GM10248 (cell line): ENCODE data around the gene RACGAP1.

Source experiments
- CTCF ChIA-PET: fragments of 300-600 bp; sonication (Branson Sonifier 250); formaldehyde crosslinking; extraction: SDS; loops from one replicate; lab custom pipeline; 2021; ENCODE audit warnings: antibody characterized with exemption; lab: Yijun Ruan, JAX
- POLR2A ChIA-PET: fragments of 350-650 bp; sonication (Branson Sonifier 250); formaldehyde crosslinking; extraction: SDS; loops from one replicate; lab custom pipeline; 2020; ENCODE audit warnings: antibody characterized with exemption; lab: Yijun Ruan, JAX
- DNase-seq: peaks from one replicate; pipeline ENCODE4 v3.0.0; 2012; ENCODE audit errors: extremely low spot score
- TF ChIP-seq, protein P1 (sequence below): IDR thresholded peaks from 2 replicates; pipeline ENCODE4 v1.5.1; 2012; ENCODE audit warnings: mild to moderate bottlenecking, low read depth; ENCODE audit errors: extremely low read depth, missing control alignments, control extremely low read depth

RACGAP1 gene

DNA sequence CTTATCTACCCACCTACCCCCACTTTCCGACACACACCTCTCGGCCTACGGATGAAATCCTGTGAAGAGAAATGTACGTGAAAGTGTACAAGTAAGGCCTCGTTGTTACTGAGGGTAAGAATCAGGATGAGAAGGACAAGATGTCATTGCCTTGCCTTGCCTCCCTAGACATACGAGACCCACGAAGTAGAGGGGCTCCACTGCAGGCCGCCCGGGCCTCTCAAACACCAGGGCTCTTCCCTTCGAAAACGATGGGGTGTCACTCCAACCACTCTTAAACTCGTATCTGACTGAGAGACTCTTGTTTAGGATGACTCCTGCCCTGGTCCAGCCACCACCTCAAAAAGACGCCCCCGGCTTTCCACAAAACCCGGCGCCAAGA is 498 bp downstream of the RACGAP1 start:
- ChIA-PET CTCF (interaction anchor here (1.0 to 3.3 kb wide), 9 partner anchors 9 to 79 kb away, joined by 3 to 36 read pairs (median 6); no protein-coding TSS in a partner anchor), POLR2A (interaction anchor here (0.5 to 0.7 kb wide), 2 partner anchors 523 to 836 kb away, joined by 3 to 5 read pairs; partner anchors contain the start of gene TUBA1A)
- no peak for DNase-seq
- TF ChIP-seq, protein P1, sequence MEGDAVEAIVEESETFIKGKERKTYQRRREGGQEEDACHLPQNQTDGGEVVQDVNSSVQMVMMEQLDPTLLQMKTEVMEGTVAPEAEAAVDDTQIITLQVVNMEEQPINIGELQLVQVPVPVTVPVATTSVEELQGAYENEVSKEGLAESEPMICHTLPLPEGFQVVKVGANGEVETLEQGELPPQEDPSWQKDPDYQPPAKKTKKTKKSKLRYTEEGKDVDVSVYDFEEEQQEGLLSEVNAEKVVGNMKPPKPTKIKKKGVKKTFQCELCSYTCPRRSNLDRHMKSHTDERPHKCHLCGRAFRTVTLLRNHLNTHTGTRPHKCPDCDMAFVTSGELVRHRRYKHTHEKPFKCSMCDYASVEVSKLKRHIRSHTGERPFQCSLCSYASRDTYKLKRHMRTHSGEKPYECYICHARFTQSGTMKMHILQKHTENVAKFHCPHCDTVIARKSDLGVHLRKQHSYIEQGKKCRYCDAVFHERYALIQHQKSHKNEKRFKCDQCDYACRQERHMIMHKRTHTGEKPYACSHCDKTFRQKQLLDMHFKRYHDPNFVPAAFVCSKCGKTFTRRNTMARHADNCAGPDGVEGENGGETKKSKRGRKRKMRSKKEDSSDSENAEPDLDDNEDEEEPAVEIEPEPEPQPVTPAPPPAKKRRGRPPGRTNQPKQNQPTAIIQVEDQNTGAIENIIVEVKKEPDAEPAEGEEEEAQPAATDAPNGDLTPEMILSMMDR, result no peak

DNA sequence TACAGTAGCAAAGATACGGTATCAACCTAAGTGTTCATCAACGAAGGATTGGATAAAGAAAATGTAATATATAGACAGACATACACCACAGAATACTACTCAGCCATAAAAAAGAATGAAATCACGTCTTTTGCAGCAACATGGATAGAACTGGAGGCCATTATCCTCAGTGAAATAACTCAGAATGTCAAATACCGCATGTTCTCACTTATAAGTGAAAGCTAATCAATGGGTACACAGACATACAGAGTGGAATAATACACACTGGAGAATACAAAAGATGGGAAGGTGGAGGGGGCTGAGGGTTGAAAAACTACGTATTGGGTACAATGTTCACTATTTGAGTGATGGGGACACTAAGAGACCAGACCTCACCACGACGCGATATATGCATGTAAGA is 1.1 kb downstream of the RACGAP1 start:
- ChIA-PET POLR2A (no interaction called here), CTCF (interaction anchor here (1.0 to 3.3 kb wide), 7 partner anchors 9 to 78 kb away, joined by 3 to 36 read pairs (median 6); no protein-coding TSS in a partner anchor)
- no peak for DNase-seq
- TF ChIP-seq, protein P1, result no peak

DNA sequence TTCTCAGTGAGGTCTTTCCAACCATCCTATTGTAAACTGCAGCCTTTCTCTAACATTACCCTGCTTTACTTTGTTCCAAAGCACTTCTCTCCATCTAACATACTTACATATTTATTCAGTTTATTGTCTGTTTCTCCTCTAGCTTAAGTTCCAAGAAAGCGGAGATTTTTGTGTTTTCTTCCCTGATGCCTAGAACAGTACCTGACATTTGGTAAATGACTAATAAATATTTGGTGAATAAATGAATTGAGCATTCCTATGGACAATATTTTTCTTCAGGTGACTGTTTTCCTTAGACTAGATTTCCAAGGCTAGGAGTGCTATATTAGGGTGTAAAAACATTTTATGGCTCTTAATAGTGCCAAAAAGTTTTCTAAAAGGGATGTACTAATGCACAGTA is 2.4 kb downstream of the RACGAP1 start:
- TF ChIP-seq, protein P1, result no peak
- POLR2A ChIA-PET, result no interaction called here
- CTCF ChIA-PET, result no interaction called here
- no peak for DNase-seq

DNA sequence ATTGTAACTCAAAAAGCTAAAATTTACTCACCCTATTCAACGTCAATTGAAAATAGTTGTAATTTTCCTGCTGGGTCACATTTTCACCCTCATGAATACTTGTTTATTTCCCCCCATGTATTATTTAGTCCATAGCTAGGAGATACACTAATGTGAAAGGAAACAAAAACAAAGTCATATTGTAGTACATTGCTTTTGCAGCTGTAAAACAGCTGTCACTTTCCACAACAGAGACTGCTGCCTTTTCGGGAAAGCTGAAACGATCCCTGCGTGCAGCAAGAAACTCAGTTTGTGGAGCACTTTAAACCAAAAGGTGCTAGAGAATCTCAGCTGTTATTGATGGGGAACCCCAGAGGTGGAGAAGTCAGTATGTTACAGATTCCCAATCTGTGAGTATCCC is 4.3 kb downstream of the RACGAP1 start:
- no peak for DNase-seq
- TF ChIP-seq, protein P1, result no peak
- ChIA-PET CTCF (interaction anchor here (0.8 to 2.2 kb wide), 9 partner anchors 10 to 54 kb away, joined by 3 to 9 read pairs (median 5); no protein-coding TSS in a partner anchor), POLR2A (no interaction called here)

DNA sequence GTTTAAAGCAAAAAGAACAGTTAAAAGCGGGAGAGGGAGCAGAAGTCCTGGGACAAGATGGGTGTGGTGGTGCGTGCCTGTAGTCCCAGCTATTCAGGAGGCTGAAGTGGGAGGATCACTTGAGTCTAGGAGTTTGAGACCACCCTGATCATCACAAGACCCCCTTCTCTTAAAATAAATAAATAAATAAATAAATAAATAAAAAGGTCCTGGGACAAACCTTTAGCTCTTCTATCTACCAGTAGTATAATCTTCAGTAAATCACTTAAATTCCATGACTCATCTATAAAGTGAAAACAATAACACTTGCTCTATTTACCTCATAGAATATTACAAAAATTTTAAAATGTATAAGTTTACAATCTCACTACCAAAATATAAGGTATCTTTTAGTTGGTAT is 5.8 kb downstream of the RACGAP1 start:
- DNase-seq, result no peak
- TF ChIP-seq, protein P1, result no peak
- ChIA-PET POLR2A (no interaction called here), CTCF (interaction anchor here (1.4 to 4.9 kb wide), 4 partner anchors 17 to 52 kb away, joined by 4 to 18 read pairs (median 7); no protein-coding TSS in a partner anchor)

DNA sequence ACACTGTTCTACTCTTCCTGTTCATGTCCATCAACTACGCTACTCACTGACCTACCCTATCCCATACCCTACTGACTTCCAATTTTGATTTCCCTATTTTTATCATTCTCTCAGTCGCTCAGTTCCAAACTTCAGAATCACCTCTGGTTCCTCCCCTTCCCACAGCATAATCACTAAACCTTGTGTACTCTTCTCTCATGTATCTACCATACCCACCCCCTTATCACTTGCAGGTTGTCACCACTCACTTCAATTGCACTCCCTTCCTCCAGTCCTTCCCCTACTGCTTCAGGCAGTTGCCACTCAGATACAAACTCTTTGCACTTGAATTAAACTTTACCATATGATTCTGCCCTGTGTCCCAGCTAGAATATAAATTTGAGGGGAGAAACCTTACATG is 6.3 kb downstream of the RACGAP1 start:
- ChIA-PET CTCF (interaction anchor here (1.1 to 4.9 kb wide), 5 partner anchors 10 to 52 kb away, joined by 4 to 18 read pairs (median 5); no protein-coding TSS in a partner anchor), POLR2A (no interaction called here)
- DNase-seq, result no peak
- TF ChIP-seq, protein P1, result no peak
